CD4-positive, alpha-beta T cell treated with Interleukin-21 for 1 hour (primary cell): ENCODE results near the gene AUTS2.

ENCODE experiments used
- DNase-seq: peaks from one replicate; pipeline ENCODE4 v3.0.0-alpha.2; 2020

The AUTS2 gene

GRCh38 chr7:70159121-70159520 is 560.8 kb downstream of the AUTS2 start:
- no peak for DNase-seq

- no peak for DNase-seq
These were observed 567.3 kb downstream of the AUTS2 start for GRCh38 chr7:70165477-70166170.

GRCh38 chr7:70171369-70171920 is 573.2 kb downstream of the AUTS2 start:
- no peak for DNase-seq

GRCh38 chr7:70177166-70177565 is 578.9 kb downstream of the AUTS2 start:
- no peak for DNase-seq

GRCh38 chr7:70178211-70178610 is 579.9 kb downstream of the AUTS2 start:
- DNase-seq, result no peak

GRCh38 chr7:70178787-70179186 is 580.5 kb downstream of the AUTS2 start:
- no peak for DNase-seq

- DNase-seq, result no peak
These were observed 584.2 kb downstream of the AUTS2 start for GRCh38 chr7:70182521-70182920.

- no peak for DNase-seq
These were observed 585.0 kb downstream of the AUTS2 start for GRCh38 chr7:70183278-70183677.

- no peak for DNase-seq
These were observed 590.8 kb downstream of the AUTS2 start for GRCh38 chr7:70188901-70189650.

- DNase-seq, result no peak
These were observed 591.5 kb downstream of the AUTS2 start for GRCh38 chr7:70189776-70190175.

- DNase-seq, result no peak
These were observed 592.0 kb downstream of the AUTS2 start for GRCh38 chr7:70190281-70190680.

GRCh38 chr7:70193514-70193913 is 595.2 kb downstream of the AUTS2 start:
- DNase-seq, result peak; percentile 24

- no peak for DNase-seq
These were observed 610.2 kb downstream of the AUTS2 start for GRCh38 chr7:70208236-70209063.

GRCh38 chr7:70210200-70210935 is 612.1 kb downstream of the AUTS2 start:
- DNase-seq, result no peak

GRCh38 chr7:70210936-70211310 is 612.6 kb downstream of the AUTS2 start:
- DNase-seq, result no peak

- DNase-seq, result no peak
These were observed 614.0 kb downstream of the AUTS2 start for GRCh38 chr7:70212281-70212680.

- DNase-seq, result no peak
These were observed 615.8 kb downstream of the AUTS2 start for GRCh38 chr7:70214071-70214470.

- no peak for DNase-seq
These were observed 617.2 kb downstream of the AUTS2 start for GRCh38 chr7:70215491-70215890.

- DNase-seq, result no peak
These were observed 619.3 kb downstream of the AUTS2 start for GRCh38 chr7:70217571-70217970.

GRCh38 chr7:70218006-70218405 is 619.7 kb downstream of the AUTS2 start:
- no peak for DNase-seq

GRCh38 chr7:70219061-70219460 is 620.8 kb downstream of the AUTS2 start:
- no peak for DNase-seq

- DNase-seq, result no peak
These were observed 631.0 kb downstream of the AUTS2 start for GRCh38 chr7:70229242-70229641.

GRCh38 chr7:70230761-70231160 is 632.5 kb downstream of the AUTS2 start:
- DNase-seq, result no peak
